ENCODE data around the gene MAPK1IP1L.

The MAPK1IP1L gene

DNA sequence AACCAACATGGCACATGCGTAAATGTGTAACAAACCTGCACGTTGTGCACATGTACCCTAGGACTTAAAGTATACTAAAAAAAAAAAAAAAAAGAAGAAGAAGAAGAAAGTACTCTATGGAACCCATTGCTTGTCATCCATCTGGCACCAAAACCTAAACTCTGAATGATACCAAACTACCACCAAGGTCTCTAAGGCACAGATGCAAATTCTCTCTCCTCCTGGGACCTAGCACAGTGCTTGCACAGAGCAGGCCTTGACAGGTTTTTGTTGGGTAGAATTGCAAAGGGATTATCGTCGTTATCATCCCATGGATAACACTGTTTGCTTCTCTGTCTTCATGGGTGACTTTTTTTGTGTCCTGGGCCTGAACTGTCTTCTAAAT lies 64.4 kb downstream of the MAPK1IP1L start:
- H3K27me3 Mint-ChIP-seq = peaks cover 0 to 7% of the 10 kb centered on the region in 2 donors
- no peak overlapping the region for H3K4me3 Mint-ChIP-seq
- no peaks in the 10 kb centered on the region for H3K4me1 Mint-ChIP-seq
- no peaks in the 10 kb centered on the region for H3K9me3 Mint-ChIP-seq
- H3K36me3 Mint-ChIP-seq = no peaks in the 10 kb centered on the region
- ATAC-seq (replicated peaks) (no peak), DNase-seq (no peak)
- H3K27ac Mint-ChIP-seq = no peak overlapping the region

DNA sequence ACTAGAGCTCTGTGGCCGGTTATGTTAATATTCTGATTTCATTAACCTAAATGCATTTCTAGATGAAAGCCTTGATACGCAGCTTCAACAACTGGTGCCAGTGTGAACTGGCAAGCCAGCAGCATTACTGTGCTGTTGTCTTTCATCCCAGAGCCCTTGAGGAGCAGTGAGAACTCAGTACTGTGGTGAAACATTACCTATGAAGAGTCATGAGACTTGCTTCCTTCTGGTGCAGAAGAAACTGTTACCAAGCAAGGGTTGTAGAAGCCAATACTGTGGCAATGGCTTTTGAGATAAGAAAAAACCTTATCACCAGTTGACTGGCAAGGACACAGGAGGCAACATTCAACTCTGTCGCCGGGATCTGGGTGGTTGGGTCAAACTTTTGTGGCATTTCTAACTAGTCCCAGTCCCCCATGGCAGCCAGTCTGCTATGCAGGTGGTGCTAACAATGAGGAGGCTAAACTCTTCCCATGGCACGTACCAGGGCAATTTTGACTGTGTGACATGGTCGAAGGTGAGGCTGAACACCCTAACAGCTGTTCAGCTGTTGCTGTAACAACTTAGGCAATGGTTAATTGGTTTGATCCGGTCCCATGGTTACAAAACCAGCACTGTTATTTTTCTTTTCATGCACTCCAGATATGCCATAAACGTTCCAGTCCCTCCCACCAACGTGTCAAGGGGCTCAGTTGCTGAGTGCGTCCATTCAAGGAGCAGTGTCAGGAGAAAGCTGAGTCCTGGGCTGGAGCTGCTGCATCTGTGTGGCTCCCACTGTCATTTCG lies 65.0 kb downstream of the MAPK1IP1L start:
- Mint-ChIP-seq H3K36me3 (no peaks in the 10 kb centered on the region), H3K4me3 (no peak overlapping the region), H3K4me1 (no peaks in the 10 kb centered on the region), H3K9me3 (no peaks in the 10 kb centered on the region), H3K27ac (no peak overlapping the region), H3K27me3 (peaks cover 0 to 7% of the 10 kb centered on the region in 2 donors)
- ATAC-seq (replicated peaks) (no peak), DNase-seq (no peak)

DNA sequence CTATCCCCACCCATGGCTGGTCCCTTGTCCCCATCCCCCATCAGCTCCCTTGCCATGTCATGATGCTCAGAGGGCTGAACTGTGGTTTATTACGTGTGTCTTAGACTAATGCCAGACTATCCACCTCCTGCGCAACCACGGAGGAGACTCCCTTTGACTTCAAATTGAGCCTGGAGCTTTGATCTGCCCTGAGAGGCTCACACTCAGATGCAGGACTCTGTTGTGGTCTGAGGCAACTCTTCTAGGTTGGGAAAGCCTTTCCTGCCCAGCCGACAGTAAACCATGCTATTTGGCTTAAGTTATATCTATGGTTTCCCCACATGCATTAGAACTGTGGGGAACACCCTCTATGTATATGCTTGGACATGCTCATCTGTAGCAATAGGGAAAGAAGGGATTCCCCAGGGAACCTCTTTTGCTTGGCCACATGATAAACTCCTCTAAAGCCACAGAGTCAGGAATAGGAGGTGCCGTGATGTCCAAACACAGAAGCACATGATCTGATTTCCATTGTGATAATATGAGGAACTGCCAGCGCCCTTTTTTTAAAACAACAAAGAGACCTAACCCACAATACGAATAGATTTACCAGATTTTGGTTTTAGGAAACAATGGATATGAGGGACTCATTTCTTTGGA lies 66.5 kb downstream of the MAPK1IP1L start:
- no peaks in the 10 kb centered on the region for H3K9me3 Mint-ChIP-seq
- H3K4me1 Mint-ChIP-seq = no peaks in the 10 kb centered on the region
- H3K27me3 Mint-ChIP-seq = peaks cover 0 to 7% of the 10 kb centered on the region in 2 donors
- no peak overlapping the region for H3K27ac Mint-ChIP-seq
- no peak for DNase-seq
- ATAC-seq (replicated peaks) = no peak
- H3K4me3 Mint-ChIP-seq = no peak overlapping the region
- H3K36me3 Mint-ChIP-seq = no peaks in the 10 kb centered on the region

DNA sequence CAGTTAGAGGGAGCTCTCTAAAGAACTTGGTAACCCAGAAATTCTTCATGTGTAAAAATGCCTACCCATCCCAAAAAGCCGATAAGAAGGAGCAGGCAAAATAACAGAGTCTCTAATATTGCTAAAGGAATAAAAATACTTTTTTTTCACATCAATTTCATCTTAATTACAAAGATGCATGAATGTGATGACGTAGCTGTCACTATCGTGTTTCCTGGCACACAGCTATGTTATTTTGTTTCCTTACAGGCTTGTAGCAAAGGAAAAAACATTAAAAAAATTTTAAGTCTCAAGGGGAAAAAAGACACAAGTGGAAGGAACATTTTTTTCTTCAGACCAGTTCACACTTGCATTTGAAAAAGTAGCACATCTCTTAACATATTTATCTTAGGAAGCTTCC lies 67.3 kb downstream of the MAPK1IP1L start:
- DNase-seq (no peak), ATAC-seq (replicated peaks) (no peak)
- no peaks in the 10 kb centered on the region for H3K9me3 Mint-ChIP-seq
- no peak overlapping the region for H3K27ac Mint-ChIP-seq
- no peaks in the 10 kb centered on the region for H3K4me1 Mint-ChIP-seq
- H3K36me3 Mint-ChIP-seq = no peaks in the 10 kb centered on the region
- H3K4me3 Mint-ChIP-seq = no peak overlapping the region
- H3K27me3 Mint-ChIP-seq = peaks cover 0 to 7% of the 10 kb centered on the region in 2 donors
